Hippocampal formation (tissue), 2 donors: Measurements from ENCODE around the gene UVRAG.
"Not testable (repeated sequence)": the region's sequence is repeated elsewhere in the genome, so short reads cannot be mapped to it uniquely, and the experiment has no call there.

Source experiments
- DNase-seq, 2 donors: peaks; one replicate each; lab custom pipeline; 2025; lab: John Stamatoyannopoulos, UW

UVRAG gene

DNA sequence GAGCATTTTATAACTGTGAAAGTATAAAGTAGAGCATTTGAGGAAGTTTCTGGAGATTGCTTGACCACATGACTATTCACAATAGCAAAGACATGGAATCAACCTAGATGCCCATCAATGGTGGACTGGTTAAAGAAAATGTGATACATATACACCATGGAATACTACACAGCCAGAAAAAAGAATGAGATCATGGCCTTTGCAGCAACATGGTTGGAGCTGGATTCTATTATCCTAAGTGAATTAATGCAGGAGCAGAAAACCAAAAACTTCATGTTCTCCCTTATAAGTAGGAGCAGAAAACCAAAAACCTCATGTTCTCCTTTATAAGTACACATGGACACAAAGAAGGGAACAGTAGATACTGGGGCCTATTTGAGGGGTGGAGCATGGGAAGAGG is 30.3 kb downstream of the UVRAG start:
- DNase-seq: no peak

DNA sequence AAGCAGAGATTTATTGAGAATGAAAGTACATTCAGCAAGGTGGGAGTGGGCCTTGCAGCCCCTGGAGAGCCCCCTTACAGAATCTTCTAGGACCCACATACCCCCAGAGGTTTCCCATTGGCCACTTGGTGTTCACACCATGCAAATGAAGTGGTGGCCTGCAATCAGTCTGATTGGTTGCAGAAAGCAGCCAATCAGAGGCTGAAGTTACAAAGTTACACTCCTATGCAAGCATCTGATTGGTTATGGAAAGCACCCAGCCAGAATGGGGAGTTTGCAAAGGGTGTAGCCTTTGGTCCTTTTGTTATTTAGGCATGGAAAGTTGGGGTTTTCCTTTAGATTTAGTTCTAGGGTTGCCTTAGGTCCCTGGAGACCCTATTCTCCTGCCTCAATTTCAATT is 34.9 kb downstream of the UVRAG start:
- DNase-seq: no peak

DNA sequence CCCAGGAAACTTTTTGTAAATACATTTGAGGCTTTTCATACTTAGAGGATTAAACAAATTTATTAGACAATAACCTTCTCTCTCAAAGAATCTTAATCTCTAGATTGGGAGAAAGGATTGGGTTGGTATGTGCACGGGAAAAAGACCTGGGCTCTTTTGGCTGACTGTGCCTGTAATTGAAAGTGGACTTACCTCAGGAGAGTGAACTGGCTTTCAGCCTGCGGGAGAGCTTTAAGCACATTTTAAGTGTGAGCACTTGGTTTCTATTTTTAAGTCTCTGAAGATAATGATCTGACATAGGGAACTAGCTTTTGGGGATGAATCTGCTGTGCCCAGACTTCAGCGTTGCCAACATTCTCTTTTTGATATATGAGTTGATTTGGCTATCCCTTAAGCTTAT is 35.8 kb downstream of the UVRAG start:
- no peak for DNase-seq

DNA sequence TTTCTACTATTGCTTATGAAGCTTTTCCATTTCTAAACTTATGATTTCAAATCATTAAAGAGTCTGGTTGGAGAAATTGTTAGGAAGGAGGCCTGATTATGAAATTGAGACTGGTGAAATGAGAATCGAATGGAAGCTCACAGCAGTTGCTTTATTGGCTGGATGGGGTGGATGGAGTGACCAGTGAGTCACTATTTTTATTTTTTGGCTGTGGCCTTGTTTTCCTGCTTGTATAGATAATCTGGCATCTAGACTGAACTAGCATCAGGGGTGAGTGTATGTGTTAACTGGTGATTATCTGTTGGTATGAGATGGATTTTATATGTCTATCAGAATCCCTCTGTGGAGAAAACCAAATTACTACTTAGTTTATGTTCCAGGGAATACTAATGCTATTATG is 36.2 kb downstream of the UVRAG start:
- no peak for DNase-seq

DNA sequence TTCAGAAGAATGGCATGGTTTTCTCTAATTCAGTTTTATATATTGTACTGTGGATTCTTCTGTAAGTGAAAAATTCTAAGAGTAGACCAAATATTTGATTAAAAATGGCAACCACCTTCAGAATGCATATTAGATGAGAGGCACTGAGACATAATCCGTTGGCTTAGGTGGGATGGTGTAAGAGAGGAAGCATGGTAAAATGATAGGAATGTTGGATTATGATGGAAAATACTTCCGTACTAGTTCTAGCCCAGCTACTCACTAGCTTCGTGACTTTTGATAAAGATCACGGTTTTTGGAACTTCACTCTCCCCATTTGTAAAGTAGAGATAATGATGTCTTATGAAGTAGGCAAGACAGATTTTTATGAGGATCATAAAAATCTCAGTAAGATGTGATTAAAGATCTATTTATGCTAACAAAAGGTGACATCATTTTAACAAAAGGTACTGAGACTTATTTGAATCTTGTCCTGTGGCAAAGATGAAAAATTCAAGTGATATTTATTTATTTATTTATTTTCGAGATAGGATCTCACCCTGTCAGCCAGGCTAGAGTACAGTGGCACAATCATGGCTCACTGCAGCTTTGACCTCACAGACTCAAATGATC is 37.5 kb downstream of the UVRAG start:
- no peak for DNase-seq

DNA sequence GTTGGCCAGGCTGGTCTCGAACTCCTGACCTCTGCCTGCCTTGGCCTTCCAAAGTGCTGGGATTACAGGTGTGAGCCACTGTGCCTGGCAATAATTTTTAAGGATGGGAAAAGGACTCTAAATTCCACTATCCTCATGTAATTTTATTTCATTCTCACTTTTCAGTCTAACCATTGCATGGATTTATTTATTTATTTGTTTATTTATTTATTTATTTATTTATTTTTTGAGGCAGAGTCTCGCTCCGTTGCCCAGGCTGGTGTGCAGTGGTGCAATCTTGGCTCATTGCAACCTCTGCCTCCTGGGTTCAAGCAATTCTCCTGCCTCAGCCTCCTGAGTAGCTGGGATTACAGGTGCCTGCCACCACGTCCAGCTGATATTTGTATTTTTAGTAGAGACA is 38.6 kb downstream of the UVRAG start:
- not testable (repeated sequence) for DNase-seq

- DNase-seq: no peak
Observed at GRCh38 chr11:75853971-75854370, 39.0 kb downstream of the UVRAG start.

DNA sequence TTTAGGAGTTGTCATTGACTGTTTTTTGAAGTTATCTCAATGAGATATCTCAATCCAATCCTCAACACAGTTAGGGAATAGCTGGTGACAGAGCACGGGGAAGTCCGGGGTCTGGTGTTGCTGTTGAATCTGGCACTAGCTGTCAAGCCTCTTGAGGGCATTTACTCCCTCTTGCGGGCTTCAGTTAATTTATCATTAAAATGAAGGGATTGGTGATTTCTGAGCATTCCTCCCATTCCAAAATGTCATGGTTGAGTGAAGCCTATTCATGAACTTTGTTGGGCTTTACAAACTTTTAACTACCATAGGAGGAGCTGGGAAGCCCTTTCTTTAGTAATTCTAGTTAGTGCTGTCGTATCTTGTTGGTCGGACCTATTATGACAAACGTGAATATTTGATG is 40.2 kb downstream of the UVRAG start:
- no peak for DNase-seq

DNA sequence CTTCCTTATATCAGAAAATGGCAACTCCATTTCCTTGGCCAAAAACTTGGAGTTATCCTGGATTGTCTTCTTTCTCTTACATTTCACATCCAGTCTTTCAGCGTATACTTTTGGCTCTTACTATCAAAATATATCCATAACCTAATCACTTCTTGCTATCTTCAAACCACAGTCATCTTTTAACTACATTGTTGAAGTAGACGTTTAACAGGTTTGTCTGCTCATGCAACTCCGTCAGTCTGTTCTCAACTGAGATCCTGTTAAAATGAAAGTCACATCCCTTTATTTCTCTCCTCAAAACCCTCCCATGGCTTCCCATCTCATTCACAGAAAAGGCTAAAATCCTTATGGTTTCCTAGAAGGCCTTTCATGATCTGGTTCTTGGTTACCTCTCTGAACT is 41.9 kb downstream of the UVRAG start:
- no peak for DNase-seq

DNA sequence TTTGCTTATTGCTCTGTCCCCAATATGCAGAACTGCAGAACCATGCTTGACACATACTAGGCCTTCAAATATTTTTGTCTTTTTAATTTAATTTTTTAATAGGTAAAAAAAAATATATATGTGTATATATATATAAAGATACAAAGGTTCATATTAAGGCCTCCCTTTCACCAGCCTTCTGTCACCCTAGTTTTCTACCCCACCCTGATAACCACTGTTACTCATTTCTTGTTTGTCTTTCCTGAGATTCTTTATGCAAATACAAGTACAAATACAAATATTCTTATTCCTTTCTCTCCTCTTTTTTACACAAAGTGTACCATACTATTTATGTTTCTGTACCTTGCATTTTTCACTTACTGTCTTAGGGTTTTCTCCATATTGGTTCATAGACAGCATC is 43.0 kb downstream of the UVRAG start:
- DNase-seq: no peak

GRCh38 chr11:75858613-75859012 is 43.6 kb downstream of the UVRAG start:
- DNase-seq: no peak

GRCh38 chr11:75859614-75860013 is 44.6 kb downstream of the UVRAG start:
- no peak for DNase-seq

DNA sequence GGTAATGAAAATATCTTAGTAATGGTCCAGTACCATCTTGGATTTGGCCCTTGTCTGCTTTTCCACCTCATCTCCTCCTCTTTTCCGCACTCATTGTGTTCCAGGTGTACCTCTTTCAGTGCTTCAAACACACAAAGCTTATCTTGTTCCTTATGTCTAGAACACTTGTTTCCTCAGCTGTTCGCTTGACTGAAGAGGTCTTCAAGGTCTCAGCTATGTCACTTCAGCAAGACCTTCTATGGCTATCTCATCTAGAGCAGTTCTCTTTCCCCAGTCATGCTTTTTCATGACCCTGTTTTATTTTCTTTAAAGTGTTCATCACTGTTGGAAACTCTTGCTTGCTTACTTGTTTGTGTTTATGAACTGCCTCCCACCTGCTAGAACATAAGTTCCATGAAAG is 47.4 kb downstream of the UVRAG start:
- no peak for DNase-seq

GRCh38 chr11:75867778-75868374 is 52.9 kb downstream of the UVRAG start:
- DNase-seq: peak in 1 of 2 donors; percentile 77

DNA sequence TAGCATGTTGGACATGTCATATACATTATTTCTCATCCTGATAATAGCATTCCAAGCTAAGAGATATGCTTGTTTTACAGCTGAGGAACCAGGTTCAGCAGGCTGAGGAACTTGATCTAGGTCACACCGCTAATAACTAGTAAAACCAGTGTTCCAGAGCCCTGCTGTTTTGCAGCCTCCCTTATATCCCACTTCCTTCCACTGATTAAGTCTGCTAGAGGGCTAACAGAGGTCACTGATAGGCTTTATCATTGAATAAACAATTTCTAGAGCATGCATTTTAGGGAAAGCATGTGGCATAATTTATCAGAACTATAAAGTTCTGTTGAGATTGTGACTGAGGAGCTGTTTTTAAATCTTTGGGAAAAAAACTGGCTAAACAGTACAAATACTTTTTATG is 54.0 kb downstream of the UVRAG start:
- no peak for DNase-seq

DNA sequence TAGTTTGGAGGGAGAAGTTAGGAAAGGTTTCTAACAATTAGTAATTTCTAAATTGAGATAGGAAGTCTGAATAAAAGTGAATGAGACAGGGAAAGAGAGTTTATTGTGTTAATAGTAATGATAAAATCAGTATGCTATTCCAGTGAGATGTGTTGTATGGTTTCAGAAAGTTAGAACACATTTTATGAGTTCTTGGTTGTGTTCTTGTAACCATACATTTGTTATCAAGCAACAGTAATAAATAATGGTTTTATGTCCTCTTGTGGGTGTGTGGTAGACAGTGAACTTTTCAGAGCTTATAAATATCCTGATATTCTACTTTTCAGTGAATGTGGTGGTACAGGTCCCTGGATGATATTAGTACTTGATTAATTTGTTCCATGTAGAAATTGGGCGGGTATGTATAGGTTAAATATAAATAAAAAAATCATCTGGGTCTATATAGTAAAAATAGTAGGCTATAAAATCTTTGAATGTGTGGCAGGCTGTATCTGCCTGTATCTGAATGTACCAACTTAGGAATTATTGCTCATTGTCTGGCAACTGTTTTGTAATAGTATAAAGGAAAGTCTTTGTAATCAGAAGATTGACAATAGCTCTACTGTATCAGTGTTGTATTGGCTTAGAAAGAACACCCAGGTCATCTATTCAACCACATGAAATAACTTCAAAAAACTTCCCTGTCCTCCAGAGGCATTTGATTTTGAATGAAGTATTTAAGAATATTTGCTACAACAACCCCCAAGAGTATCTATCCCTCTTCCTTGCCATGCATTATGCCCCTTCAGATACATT is 54.8 kb downstream of the UVRAG start:
- DNase-seq: peak in 1 of 2 donors; percentile 63

DNA sequence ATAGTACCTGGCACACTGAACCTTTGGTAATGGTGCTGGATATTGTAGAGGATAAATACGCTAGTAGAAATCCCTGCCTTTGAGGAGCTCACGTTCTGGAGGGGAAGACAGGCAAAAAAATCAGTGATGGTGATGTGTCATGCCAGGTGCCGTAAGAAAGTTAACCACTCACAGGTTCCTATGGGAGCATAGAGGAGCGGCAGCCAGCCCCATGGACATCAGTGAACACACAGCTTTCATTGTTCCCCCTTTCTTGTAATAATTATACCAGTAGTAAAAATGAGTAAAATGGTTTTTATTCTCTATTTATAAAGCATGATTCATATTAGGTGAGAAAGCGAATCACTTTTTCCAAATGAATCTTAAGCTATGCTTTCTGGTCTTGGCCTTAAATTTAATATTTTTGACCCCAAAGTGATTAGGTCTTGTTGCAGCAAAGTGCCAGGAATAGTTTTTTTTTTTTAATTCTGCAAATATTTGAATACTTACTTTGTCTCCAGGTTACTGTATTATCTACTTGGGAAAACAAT is 57.9 kb downstream of the UVRAG start:
- no peak for DNase-seq

DNA sequence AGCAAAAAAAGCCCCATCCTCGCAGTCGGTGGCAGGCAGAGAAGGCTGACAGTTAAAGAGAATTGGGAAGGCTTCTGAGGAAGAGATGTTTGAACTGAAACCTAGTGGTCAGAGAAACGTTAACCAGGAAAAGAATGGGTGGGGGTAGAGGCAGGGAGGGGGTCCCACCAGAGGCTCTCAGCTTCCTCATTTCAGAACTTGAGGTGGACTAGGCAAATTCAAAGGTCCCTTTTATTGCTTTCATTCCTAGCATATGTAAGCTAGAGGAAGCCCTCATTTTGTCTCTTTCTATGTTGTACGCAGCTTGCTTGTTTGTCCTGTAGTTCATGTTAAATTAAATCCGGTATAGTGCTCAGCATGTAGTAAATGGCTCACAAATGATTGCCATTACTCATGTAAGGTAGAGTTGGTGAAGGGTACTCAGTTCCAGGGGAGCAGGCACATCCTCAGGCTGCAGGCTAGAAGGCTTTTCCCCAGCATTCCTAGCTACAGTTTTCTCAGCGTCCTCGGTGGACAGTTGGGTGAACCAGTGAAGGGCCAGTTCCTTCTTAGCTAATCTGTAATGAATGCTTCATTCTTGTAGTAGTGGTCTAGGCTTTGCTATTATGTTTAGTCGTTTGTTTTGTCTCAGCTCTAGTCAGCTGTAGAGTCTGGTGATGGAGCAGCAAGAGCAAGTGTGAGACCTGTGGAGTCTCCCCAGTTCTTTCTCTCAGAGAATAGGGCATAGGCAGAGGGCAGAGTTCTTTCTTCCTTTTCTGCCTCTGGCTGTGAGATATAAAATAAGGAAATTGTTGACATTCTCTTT is 58.6 kb downstream of the UVRAG start:
- DNase-seq: peak in 1 of 2 donors; percentile 39

DNA sequence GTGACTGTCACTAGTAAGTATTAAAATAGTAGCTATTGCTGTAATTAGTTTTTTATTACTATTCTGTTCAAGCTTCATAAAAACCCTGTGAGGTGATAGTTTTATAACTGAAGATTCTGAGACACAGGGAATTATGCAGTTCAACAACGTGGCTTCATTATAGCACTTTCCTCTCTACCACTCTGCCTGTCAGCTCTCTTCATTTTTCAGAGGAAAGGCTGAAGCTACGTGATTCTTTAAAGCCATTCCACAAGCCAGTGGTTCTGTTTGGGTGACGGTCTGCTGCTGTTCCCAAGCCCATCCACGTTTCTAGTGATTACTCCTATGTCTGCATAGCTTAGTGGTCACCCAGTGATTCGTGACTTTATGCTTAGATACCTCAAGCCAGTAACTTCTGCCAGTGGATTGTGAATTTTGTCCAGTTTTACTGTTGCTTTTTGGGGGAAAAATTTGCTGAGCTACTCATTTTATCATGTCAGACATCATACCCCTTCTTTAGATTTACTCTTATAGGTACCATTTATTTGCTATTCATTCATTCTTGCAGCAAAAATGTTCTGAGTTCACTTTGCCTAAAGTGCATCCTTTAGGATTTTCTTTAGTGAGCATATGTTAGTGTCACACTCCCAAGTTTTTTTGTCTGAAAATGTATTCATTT is 59.8 kb downstream of the UVRAG start:
- no peak for DNase-seq

- DNase-seq: not testable (repeated sequence)
Observed at GRCh38 chr11:75877327-75877726, 62.3 kb downstream of the UVRAG start.

DNA sequence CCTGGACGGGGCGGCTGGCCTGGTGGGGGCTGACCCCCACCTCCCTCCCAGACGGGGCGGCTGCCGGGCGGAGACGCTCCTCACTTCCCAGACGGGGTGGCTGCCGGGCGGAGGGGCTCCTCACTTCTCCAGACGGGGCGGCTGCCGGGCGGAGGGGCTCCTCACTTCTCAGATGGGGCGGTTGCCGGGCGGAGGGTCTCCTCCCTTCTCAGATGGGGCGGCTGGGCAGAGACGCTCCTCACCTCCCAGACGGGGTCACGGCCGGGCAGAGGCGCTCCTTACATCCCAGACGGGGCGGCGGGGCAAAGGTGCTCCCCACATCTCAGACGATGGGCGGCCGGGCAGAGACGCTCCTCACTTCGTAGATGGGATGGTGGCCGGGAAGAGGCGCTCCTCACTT is 62.9 kb downstream of the UVRAG start:
- not testable (repeated sequence) for DNase-seq

DNA sequence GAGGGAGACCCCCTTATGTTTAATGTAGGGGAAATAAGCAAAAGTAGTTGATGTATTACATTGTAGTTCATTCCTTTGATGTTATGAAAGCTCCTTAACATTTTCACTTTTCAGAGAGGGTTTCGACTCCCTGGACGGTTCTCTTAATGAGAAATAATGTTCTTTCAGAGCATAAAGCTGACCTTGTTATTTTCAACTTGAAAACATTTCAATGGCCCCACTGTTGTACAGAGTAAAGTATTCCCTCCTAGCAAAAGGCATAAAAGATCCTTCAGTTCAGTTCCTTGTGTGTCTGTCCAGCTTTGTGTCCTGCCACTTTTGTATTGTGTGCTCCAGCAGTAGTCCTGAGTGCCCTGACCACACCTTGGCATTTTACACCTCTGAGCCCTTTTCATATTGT is 63.9 kb downstream of the UVRAG start:
- DNase-seq: peak in 1 of 2 donors; percentile 52
